ENCODE data around the gene SIGLEC7. TPM values are rescaled to one million over a fixed set of nuclear protein-coding genes. Genes with fewer than 3 reads are reported as not detected.

Gene SIGLEC7
- total and polyA plus RNA-seq, 10 of the 15 experiments (the other 5 are each of a cell fraction or from before 2014, with no cell fraction given): 0.15 TPM; not detected in 9

DNA sequence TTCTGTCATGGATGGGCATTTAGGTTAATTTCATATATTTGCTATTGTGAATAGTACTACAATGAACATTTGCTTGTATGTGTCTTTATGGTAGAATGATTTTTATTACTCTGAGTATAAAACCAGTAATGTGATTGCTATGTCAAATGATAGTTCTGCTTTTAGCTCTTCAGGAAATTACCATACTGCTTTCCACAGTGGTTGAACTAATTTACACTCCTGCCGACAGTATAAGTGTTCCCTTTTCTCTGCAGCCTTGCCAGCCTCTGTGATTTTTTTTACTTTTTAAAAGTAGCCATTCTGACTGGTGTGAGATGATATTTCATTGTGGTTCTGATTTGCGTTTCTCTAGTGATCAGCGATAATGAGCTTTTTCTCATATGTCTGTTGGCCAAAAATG lies 6.5 kb downstream of the SIGLEC7 start:
- H3K79me2 ChIP-seq (ENCODE audit: control insufficient read depth, insufficient read depth, low read length): no peaks in the 10 kb centered on the region
- no peak for ATAC-seq
- CTCF ChIA-PET: interaction anchor here (1.1 to 3.8 kb wide), 2 partner anchors 9 to 14 kb away, joined by 3 to 21 read pairs; no protein-coding TSS in a partner anchor

More for the DNA sequence above, 6.5 kb downstream of the SIGLEC7 start:
- FAIRE-seq (no peak), DNase-seq (ENCODE audit: low read depth, low spot score) (no peak)
- Histone ChIP-seq H3K27me3 (replicated peaks in 1 of 2; ENCODE audit: control insufficient read depth in 2 of 2, insufficient read depth in 2 of 2, low read length in 1 of 2) (peaks cover 0 to 4% of the 10 kb centered on the region in 2 experiments; a peak in 3 of 4 replicates), H3K4me1 (ENCODE audit: control insufficient read depth, insufficient read depth, low read length) (no peaks in the 10 kb centered on the region), H2AFZ (ENCODE audit: control insufficient read depth, low read depth, low read length) (no peak overlapping the region), H4K20me1 (ENCODE audit: control insufficient read depth, insufficient read depth) (no peaks in the 10 kb centered on the region), H3K4me2 (ENCODE audit: control insufficient read depth, insufficient read depth) (no peak overlapping the region), H3K27ac (ENCODE audit: control insufficient read depth, insufficient read depth) (no peak overlapping the region), H3K9ac (ENCODE audit: control insufficient read depth, insufficient read depth, low read length) (no peak overlapping the region), H3K36me3 (ENCODE audit: control insufficient read depth in 2 of 2, insufficient read depth in 2 of 2, low read length in 1 of 2) (no peaks in the 10 kb centered on the region), H3K9me3 (replicated peaks; ENCODE audit: control insufficient read depth, insufficient read depth, low read length) (no peaks in the 10 kb centered on the region), H3K4me3 (no peak overlapping the region)
- no TSS peak for BruUV-seq (replicated peaks)
- in situ Hi-C loops (cut with MboI): no loop called here
- SMC1A ChIA-PET (ENCODE audit: uncharacterized antibody, unreplicated experiment): interaction anchor here (0.9 kb wide), 1 partner anchor 112 kb away, joined by 4 read pairs; no protein-coding TSS in a partner anchor
- 1% methylated on average over 3 of the region's 3 CpGs for WGBS (ENCODE audit: insufficient coverage, insufficient replicate concordance, low lambda C conversion rate, missing lambda C conversion rate)
- POLR2A ChIA-PET: no interaction called here
- RAD21 ChIA-PET (ENCODE audit: unreplicated experiment): no interaction called here
- TF ChIP-seq SMAD1 (IDR thresholded peaks at IDR 0.05; ENCODE audit: low read depth, partially characterized antibody) (no peak), ZBED1 (IDR thresholded peaks at IDR 0.05; ENCODE audit: borderline replicate concordance) (no peak), TBL1XR1 (IDR thresholded peaks at IDR 0.05; ENCODE audit: low read depth, low read length) (no peak), IRF5 (IDR thresholded peaks at IDR 0.05; ENCODE audit: borderline replicate concordance) (no peak), POU2F2 (IDR thresholded peaks at IDR 0.05; ENCODE audit: borderline replicate concordance, low read depth, low read length) (no peak), MTA3 (IDR thresholded peaks at IDR 0.05; ENCODE audit: borderline replicate concordance, low read length) (no peak), RUNX3 (IDR thresholded peaks at IDR 0.05; ENCODE audit: low read length) (no peak), SUZ12 (IDR thresholded peaks at IDR 0.05; ENCODE audit: unreplicated experiment) (no peak), USF1 (IDR thresholded peaks at IDR 0.05; ENCODE audit: borderline replicate concordance, extremely low read length, insufficient read depth, low read depth, low read length) (no peak), TARDBP (IDR thresholded peaks at IDR 0.05; ENCODE audit: borderline replicate concordance) (no peak), NFYA (IDR thresholded peaks at IDR 0.05; ENCODE audit: borderline replicate concordance, low read depth, low read length) (no peak), CHD1 (IDR thresholded peaks at IDR 0.05; ENCODE audit: low read depth, low read length) (no peak), POLR2AphosphoS5 (IDR thresholded peaks at IDR 0.05; ENCODE audit: low read length) (no peak), HDAC2 (IDR thresholded peaks at IDR 0.05) (no peak), NR2C2 (IDR thresholded peaks at IDR 0.05; ENCODE audit: borderline replicate concordance, control insufficient read depth, insufficient read length, low read depth) (no peak), HDAC6 (IDR thresholded peaks at IDR 0.05; ENCODE audit: unreplicated experiment) (no peak)
- TF ChIP-seq, protein P1, sequence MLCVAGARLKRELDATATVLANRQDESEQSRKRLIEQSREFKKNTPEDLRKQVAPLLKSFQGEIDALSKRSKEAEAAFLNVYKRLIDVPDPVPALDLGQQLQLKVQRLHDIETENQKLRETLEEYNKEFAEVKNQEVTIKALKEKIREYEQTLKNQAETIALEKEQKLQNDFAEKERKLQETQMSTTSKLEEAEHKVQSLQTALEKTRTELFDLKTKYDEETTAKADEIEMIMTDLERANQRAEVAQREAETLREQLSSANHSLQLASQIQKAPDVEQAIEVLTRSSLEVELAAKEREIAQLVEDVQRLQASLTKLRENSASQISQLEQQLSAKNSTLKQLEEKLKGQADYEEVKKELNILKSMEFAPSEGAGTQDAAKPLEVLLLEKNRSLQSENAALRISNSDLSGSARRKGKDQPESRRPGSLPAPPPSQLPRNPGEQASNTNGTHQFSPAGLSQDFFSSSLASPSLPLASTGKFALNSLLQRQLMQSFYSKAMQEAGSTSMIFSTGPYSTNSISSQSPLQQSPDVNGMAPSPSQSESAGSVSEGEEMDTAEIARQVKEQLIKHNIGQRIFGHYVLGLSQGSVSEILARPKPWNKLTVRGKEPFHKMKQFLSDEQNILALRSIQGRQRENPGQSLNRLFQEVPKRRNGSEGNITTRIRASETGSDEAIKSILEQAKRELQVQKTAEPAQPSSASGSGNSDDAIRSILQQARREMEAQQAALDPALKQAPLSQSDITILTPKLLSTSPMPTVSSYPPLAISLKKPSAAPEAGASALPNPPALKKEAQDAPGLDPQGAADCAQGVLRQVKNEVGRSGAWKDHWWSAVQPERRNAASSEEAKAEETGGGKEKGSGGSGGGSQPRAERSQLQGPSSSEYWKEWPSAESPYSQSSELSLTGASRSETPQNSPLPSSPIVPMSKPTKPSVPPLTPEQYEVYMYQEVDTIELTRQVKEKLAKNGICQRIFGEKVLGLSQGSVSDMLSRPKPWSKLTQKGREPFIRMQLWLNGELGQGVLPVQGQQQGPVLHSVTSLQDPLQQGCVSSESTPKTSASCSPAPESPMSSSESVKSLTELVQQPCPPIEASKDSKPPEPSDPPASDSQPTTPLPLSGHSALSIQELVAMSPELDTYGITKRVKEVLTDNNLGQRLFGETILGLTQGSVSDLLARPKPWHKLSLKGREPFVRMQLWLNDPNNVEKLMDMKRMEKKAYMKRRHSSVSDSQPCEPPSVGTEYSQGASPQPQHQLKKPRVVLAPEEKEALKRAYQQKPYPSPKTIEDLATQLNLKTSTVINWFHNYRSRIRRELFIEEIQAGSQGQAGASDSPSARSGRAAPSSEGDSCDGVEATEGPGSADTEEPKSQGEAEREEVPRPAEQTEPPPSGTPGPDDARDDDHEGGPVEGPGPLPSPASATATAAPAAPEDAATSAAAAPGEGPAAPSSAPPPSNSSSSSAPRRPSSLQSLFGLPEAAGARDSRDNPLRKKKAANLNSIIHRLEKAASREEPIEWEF (IDR thresholded peaks at IDR 0.05; ENCODE audit: insufficient replicate concordance, low read depth, low read length): no peak
- intact Hi-C loops (cut with micrococcal nuclease; ENCODE audit: unreplicated experiment): no loop called here

Data from GM12878 (cell line).